ENCODE results near the gene SLC25A21. TPM values are rescaled to one million over a fixed set of nuclear protein-coding genes. Genes with fewer than 3 reads are reported as not detected.
"Not testable (repeated sequence)": the region's sequence is repeated elsewhere in the genome, so short reads cannot be mapped to it uniquely, and the experiment has no call there.

Gene SLC25A21
- total RNA-seq, 2 experiments from 2014 or later, result not detected

DNA sequence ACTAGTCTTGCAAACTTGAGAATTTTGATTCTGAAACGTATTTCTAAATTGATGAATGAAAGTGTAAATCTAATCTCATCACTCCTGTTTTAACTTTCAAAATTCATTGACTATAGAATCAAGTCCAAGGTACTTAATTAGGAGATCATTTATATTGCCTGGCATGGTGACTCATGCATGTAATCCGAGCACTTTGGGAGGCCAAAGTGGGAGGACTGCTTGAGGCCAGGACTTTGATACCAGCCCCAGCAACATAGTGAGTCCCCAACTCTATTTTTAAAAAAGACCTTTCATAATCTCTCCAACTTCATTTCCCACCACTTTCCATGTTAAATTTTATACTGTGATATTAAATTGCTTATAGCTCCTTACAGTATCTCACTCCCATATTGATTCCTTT lies 22.3 kb upstream of the SLC25A21 start:
- ChIA-PET CTCF (no interaction called here), POLR2A (no interaction called here)
- H3K4me1 Mint-ChIP-seq (ENCODE audit: low read depth), result no peaks in the 10 kb centered on the region
- peaks cover 0 to 4% of the 10 kb centered on the region in 2 experiments for H3K27me3 ChIP-seq (ENCODE audit: control insufficient read depth in 1 of 2, insufficient read depth in 2 of 2, low read length in 2 of 2)
- no peak overlapping the region for H3K27ac Mint-ChIP-seq
- no peak overlapping the region for H3K4me3 ChIP-seq (ENCODE audit: low read length)
- H3K27ac ChIP-seq (ENCODE audit: low read depth in 1 of 2, low read length in 2 of 2), result no peak overlapping the region
- H3K9me3 ChIP-seq (ENCODE audit: control insufficient read depth in 1 of 2, insufficient read depth in 1 of 2, low read length in 2 of 2), result peaks cover 0 to 9% of the 10 kb centered on the region in 2 experiments
- H3K4me3 Mint-ChIP-seq, result no peak overlapping the region
- no peak for ATAC-seq (ENCODE audit: poor library complexity)
- intact Hi-C loops (cut with DNase I, micrococcal nuclease), result no loop called here
- no peaks in the 10 kb centered on the region for H3K4me1 ChIP-seq (ENCODE audit: insufficient read depth, low read length)
- no peaks in the 10 kb centered on the region for H3K36me3 ChIP-seq (ENCODE audit: insufficient read depth, low read length)
- peaks cover 3% of the 10 kb centered on the region for H3K9me3 Mint-ChIP-seq
- TF ChIP-seq, protein P1, sequence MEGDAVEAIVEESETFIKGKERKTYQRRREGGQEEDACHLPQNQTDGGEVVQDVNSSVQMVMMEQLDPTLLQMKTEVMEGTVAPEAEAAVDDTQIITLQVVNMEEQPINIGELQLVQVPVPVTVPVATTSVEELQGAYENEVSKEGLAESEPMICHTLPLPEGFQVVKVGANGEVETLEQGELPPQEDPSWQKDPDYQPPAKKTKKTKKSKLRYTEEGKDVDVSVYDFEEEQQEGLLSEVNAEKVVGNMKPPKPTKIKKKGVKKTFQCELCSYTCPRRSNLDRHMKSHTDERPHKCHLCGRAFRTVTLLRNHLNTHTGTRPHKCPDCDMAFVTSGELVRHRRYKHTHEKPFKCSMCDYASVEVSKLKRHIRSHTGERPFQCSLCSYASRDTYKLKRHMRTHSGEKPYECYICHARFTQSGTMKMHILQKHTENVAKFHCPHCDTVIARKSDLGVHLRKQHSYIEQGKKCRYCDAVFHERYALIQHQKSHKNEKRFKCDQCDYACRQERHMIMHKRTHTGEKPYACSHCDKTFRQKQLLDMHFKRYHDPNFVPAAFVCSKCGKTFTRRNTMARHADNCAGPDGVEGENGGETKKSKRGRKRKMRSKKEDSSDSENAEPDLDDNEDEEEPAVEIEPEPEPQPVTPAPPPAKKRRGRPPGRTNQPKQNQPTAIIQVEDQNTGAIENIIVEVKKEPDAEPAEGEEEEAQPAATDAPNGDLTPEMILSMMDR (IDR thresholded peaks at IDR 0.05), result no peak
- no peak for DNase-seq
- H3K36me3 Mint-ChIP-seq (ENCODE audit: low read depth), result no peaks in the 10 kb centered on the region
- H3K27me3 Mint-ChIP-seq, result peaks cover 24% of the 10 kb centered on the region

DNA sequence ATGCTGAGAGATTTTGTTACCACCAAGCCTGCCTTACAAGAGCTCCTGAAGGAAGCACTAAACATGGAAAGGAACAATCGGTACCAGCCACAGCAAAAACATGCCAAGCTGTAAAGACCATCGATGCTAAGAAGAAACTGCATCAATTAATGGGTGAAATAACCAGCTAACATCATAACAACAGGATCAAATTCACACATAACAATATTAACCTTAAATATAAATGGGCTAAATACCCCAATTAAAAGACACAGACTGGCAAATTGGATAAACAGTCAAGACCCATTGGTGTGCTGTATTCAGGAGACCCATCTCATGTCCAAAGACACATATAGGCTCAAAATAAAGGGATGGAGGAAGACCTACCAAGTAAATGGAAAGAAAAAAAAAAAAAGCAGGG lies 17.3 kb upstream of the SLC25A21 start:
- POLR2A ChIA-PET; H3K27me3 Mint-ChIP-seq; H3K9me3 Mint-ChIP-seq; intact Hi-C loops (cut with DNase I, micrococcal nuclease); H3K36me3 ChIP-seq (ENCODE audit: insufficient read depth, low read length); H3K4me1 Mint-ChIP-seq (ENCODE audit: low read depth); H3K36me3 Mint-ChIP-seq (ENCODE audit: low read depth); H3K27me3 ChIP-seq (ENCODE audit: control insufficient read depth in 1 of 2, insufficient read depth in 2 of 2, low read length in 2 of 2); ATAC-seq (ENCODE audit: poor library complexity); H3K27ac ChIP-seq (ENCODE audit: low read depth in 1 of 2, low read length in 2 of 2); H3K4me1 ChIP-seq (ENCODE audit: insufficient read depth, low read length); DNase-seq; CTCF ChIA-PET; H3K27ac Mint-ChIP-seq; H3K4me3 ChIP-seq (ENCODE audit: low read length); H3K4me3 Mint-ChIP-seq; H3K9me3 ChIP-seq (ENCODE audit: control insufficient read depth in 1 of 2, insufficient read depth in 1 of 2, low read length in 2 of 2): not testable (repeated sequence)

DNA sequence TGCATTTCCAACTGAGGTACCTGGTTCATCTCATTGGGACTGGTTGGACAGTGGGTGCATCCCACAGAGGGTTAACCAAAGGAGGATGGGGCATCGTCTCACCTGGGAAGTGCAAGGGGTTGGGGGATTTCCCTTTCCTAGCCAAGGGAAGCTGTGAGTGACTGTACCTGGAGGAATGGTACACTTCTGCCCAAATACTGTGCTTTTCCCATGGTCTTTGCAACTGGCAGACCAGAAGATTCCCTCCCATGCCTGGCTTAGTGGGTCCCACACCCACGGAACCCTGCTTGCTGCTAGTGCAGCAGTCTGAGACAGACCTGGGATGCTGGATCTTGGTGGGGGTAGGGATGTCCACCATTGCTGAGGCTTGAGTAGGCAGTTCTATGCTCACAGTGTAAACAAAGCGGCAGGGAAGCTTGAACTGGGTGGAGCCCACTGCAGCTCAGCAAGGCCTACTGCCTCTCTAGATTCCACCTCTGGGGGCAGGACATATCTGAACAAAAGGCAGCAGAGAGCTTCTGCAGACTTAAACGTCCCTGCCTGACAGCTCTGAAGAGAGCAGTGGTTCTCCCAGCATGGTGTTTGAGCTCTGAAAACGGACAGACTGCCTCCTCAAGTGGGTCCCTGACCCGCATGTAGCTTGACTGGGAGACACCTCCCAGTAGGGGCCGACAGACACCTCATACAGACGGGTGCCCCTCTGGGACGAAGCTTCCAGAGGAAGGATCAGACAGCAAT lies 15.6 kb upstream of the SLC25A21 start:
- CTCF ChIA-PET, result not testable (repeated sequence)

DNA sequence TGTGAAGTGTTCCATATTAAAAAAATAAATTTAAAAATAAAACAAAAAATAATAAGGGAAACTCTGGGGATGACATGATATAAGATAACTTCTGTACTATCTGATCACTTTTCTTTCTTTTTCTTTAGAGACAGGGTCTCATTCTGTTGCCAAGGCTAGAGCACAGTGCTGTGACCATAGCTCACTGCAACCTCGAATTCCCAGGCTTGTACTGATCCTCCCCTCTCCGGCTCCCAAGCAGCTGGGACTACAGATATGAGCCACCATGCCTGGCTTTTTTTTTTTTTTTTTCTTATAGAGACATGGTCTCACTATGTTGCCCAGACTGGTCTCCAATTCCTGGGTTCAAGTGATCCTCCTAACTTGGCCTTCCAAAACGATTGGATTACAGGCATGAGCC lies 14.9 kb upstream of the SLC25A21 start:
- H3K27ac Mint-ChIP-seq, result no peak overlapping the region
- H3K9me3 Mint-ChIP-seq, result peaks cover 6% of the 10 kb centered on the region
- no peaks in the 10 kb centered on the region for H3K4me1 ChIP-seq (ENCODE audit: insufficient read depth, low read length)
- CTCF ChIA-PET, result no interaction called here
- H3K27ac ChIP-seq (ENCODE audit: low read depth in 1 of 2, low read length in 2 of 2), result no peak overlapping the region
- intact Hi-C loops (cut with DNase I, micrococcal nuclease), result no loop called here
- no peak for ATAC-seq (ENCODE audit: poor library complexity)
- H3K9me3 ChIP-seq (ENCODE audit: control insufficient read depth in 1 of 2, insufficient read depth in 1 of 2, low read length in 2 of 2), result peaks cover 0 to 7% of the 10 kb centered on the region in 2 experiments
- H3K27me3 ChIP-seq (ENCODE audit: control insufficient read depth in 1 of 2, insufficient read depth in 2 of 2, low read length in 2 of 2), result no peaks in the 10 kb centered on the region
- no peak overlapping the region for H3K4me3 Mint-ChIP-seq
- H3K36me3 Mint-ChIP-seq (ENCODE audit: low read depth), result no peaks in the 10 kb centered on the region
- no peaks in the 10 kb centered on the region for H3K36me3 ChIP-seq (ENCODE audit: insufficient read depth, low read length)
- POLR2A ChIA-PET, result no interaction called here
- no peaks in the 10 kb centered on the region for H3K4me1 Mint-ChIP-seq (ENCODE audit: low read depth)
- TF ChIP-seq, protein P1 (IDR thresholded peaks at IDR 0.05), result no peak
- no peak for DNase-seq
- no peak overlapping the region for H3K4me3 ChIP-seq (ENCODE audit: low read length)
- H3K27me3 Mint-ChIP-seq, result no peaks in the 10 kb centered on the region

More for the DNA sequence above, 15.6 kb upstream of the SLC25A21 start:
- H3K4me1 Mint-ChIP-seq (ENCODE audit: low read depth); POLR2A ChIA-PET; H3K27me3 Mint-ChIP-seq; H3K4me3 Mint-ChIP-seq; DNase-seq; H3K4me1 ChIP-seq (ENCODE audit: insufficient read depth, low read length); H3K4me3 ChIP-seq (ENCODE audit: low read length); H3K9me3 ChIP-seq (ENCODE audit: control insufficient read depth in 1 of 2, insufficient read depth in 1 of 2, low read length in 2 of 2); H3K36me3 ChIP-seq (ENCODE audit: insufficient read depth, low read length); intact Hi-C loops (cut with DNase I, micrococcal nuclease); H3K27ac ChIP-seq (ENCODE audit: low read depth in 1 of 2, low read length in 2 of 2); H3K27me3 ChIP-seq (ENCODE audit: control insufficient read depth in 1 of 2, insufficient read depth in 2 of 2, low read length in 2 of 2); H3K27ac Mint-ChIP-seq; H3K36me3 Mint-ChIP-seq (ENCODE audit: low read depth); H3K9me3 Mint-ChIP-seq; ATAC-seq (ENCODE audit: poor library complexity): not testable (repeated sequence)

Data from CD4-positive, alpha-beta T cell (primary cell).